Right cardiac atrium (tissue), 5 donors: ENCODE results near the gene H6PD. TPM values are rescaled to one million over a fixed set of nuclear protein-coding genes. Genes with fewer than 3 reads are reported as not detected.

Experiments
- ATAC-seq, 2 donors: fragments of 200-7000 bp; cut with Tn5 transposase; one replicate each; pipeline versions ENCODE4 v1.8.0 to v1.9.1; 2020; ENCODE audit warnings: moderate library complexity in 2 of 2, mild to moderate bottlenecking in 1 of 2
- DNase-seq, 3 donors: peaks; one replicate each; pipeline ENCODE4 v3.0.0-alpha.2; 2020
- H3K27ac ChIP-seq: one replicate; pipeline ENCODE4 v1.5.1; 2013; ENCODE audit warnings: mild to moderate bottlenecking, low read length, control low read depth, moderate library complexity
- H3K27me3 ChIP-seq: one replicate; pipeline ENCODE4 v1.6.1; 2013; ENCODE audit not compliant: control insufficient read depth, insufficient read depth
- H3K4me1 ChIP-seq: one replicate; pipeline ENCODE4 v1.6.1; 2013; ENCODE audit warnings: low read length; ENCODE audit not compliant: control insufficient read depth, insufficient read depth
- H3K4me3 ChIP-seq: one replicate; pipeline ENCODE4 v1.5.1; 2013; ENCODE audit warnings: low read length, control low read depth
- H3K9me3 ChIP-seq: one replicate; pipeline ENCODE4 v1.6.1; 2013; ENCODE audit warnings: low read length; ENCODE audit not compliant: control insufficient read depth
- WGBS: extraction: QIAGEN DNeasy Blood & Tissue Kit; methylation state at CpG from one replicate; pipeline ENCODE4 v1.1.7; 2013; 5-methylcytosine and 5-hydroxymethylcytosine counted together
- intact Hi-C, 4 donors: fragments of 100-400 bp; cut with DNase I; formaldehyde crosslinking; loops; one replicate each; pipeline versions ENCODE4 v1.11.0 to v1.14.0; 2022 to 2023
- polyA plus RNA-seq: library from polyadenylated mRNA; stranded (reverse); fragments of 200-250 nt; gene quantifications from one replicate; pipeline ENCODE4 v1.2.3, GENCODE V29; 2013
- total RNA-seq, 4 donors: library from RNA; stranded (reverse); fragmentation: NEBNext Ultra II Directional; extraction: Animal tissue kit (Norgen Biotek cat#: 25700); gene quantifications; one replicate each; pipeline ENCODE4 v1.2.1, GENCODE V29; 2021
- donor health status: healthy with polysubstance abuse.
- donor health status: DM: no; HTN: yes; CAD: no.
- donor health status: DM: no; HTN: no; CAD: no.
- donor health status: DM: no; HTN: yes; CAD: no; lungs with severe emphysema.
- donor health status: DM: yes; HTN: yes; CAD: no.

Gene H6PD
- total and polyA plus RNA-seq, 5 donors, result 27.0 to 39.8 (median 33.5) TPM

DNA sequence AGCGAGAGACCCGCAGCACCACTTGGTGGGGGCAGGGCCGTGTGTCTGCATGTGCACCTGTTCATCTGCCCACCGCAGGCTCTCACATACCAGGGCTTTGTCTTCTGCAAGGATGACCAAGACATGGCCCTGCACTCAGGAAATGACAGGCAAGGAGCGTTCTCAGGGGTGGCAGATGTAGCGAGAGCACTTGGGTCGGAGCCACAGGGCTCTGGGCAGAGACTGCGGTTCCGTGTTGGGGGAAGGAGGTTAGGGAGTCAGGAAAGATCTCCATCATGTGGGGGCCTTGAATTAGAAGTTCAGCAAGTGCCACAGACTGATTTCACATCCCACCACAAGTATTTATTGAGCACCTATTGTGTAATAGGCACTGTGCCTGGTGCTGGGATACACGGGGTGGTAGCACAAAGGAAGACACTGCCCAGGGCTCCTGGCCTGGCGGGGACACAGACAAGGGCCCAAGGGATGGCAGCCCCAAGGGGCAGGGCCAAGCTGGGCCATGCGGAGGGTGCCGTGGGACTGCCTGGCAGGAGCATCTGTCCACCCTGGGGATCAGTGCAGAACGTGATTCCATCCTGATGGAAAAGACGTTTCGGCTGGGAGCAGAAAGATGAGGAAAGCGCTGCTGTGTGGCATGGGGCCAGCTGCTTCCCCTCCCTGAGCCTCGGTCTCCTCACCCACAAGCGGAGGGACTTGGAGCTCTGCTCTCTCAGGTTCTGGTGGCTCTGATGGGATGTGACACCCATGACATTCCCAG, 46.7 kb downstream of the H6PD start:
- H3K27me3 ChIP-seq, result no peaks in the 10 kb centered on the region
- ATAC-seq (no peak), DNase-seq (peak in 1 of 3 donors; percentile 69)
- 70% methylated on average over 19 of the region's 19 CpGs for WGBS
- intact Hi-C loops, result loop anchor here in 1 of 4 donors (10.0 kb wide), 1 partner anchor 174 kb away; no protein-coding TSS in a partner anchor
- no peaks in the 10 kb centered on the region for H3K4me1 ChIP-seq
- H3K4me3 ChIP-seq, result no peak overlapping the region
- no peak overlapping the region for H3K27ac ChIP-seq
- H3K9me3 ChIP-seq, result no peaks in the 10 kb centered on the region

GRCh38 chr1:9281908-9282695, 47.5 kb downstream of the H6PD start:
- H3K27ac ChIP-seq, result no peak overlapping the region
- intact Hi-C loops, result loop anchor here in 1 of 4 donors (10.0 kb wide), 1 partner anchor 173 kb away; no protein-coding TSS in a partner anchor

DNA sequence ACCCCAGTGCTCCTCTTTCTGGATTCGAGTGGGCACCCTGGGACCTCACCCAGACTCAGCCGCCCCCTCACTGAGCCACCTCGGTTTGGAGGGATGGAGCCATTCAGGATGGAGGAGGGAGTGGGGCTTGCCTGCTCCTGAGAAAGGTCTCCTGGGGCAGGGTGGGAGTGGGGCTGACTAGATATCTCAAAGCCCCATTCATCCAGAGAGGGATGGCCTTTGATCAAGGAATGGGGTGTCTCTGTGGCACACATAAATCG, 48.1 kb downstream of the H6PD start:
- 65% methylated on average over 4 of the region's 4 CpGs for WGBS
- H3K27me3 ChIP-seq, result no peaks in the 10 kb centered on the region
- ATAC-seq (no peak), DNase-seq (peak in 1 of 3 donors; percentile 31)
- no peak overlapping the region for H3K4me3 ChIP-seq
- H3K9me3 ChIP-seq, result no peaks in the 10 kb centered on the region
- H3K4me1 ChIP-seq, result no peaks in the 10 kb centered on the region
- H3K27ac ChIP-seq, result no peak overlapping the region
- intact Hi-C loops, result loop anchor here in 1 of 4 donors (10.0 kb wide), 1 partner anchor 172 kb away; no protein-coding TSS in a partner anchor

More at GRCh38 chr1:9281908-9282695, 47.5 kb downstream of the H6PD start:
- no peak overlapping the region for H3K4me3 ChIP-seq
- WGBS, result 53% methylated on average over 12 of the region's 12 CpGs
- H3K4me1 ChIP-seq, result no peaks in the 10 kb centered on the region
- ATAC-seq (no peak), DNase-seq (no peak)
- no peaks in the 10 kb centered on the region for H3K9me3 ChIP-seq
- no peaks in the 10 kb centered on the region for H3K27me3 ChIP-seq

GRCh38 chr1:9284061-9284460, 49.5 kb downstream of the H6PD start:
- H3K4me1 ChIP-seq, result no peaks in the 10 kb centered on the region
- no peak for DNase-seq
- WGBS, result 88% methylated on average over 2 of the region's 2 CpGs
- H3K27ac ChIP-seq, result no peak overlapping the region
- H3K9me3 ChIP-seq, result no peaks in the 10 kb centered on the region
- H3K27me3 ChIP-seq, result no peaks in the 10 kb centered on the region
- ATAC-seq, result no peak
- no peak overlapping the region for H3K4me3 ChIP-seq
- intact Hi-C loops, result loop anchor here in 1 of 4 donors (10.0 kb wide), 1 partner anchor 171 kb away; no protein-coding TSS in a partner anchor

DNA sequence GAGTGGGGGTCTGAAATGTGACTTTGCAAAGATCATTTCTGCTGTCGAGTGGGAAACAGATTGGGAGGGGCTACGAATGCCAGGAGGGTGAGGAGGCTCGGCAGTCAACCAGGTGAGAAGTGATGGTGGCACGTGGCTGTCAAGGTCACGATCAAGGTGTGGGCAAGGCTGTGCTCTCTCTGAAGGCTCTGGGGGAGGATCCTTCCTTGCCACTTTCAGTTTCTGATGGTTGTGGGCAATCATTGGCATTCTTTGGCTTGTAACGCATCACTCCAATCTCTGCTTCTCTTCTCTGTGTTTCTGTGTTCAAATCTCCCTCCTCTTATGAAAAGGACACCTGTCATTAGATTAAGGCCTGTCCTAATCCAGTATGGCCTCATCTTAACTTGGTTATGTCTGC, 52.0 kb downstream of the H6PD start:
- peaks cover under 1% of the 10 kb centered on the region for H3K4me1 ChIP-seq
- DNase-seq, result peak in 1 of 3 donors; percentile 10
- intact Hi-C loops, result loop anchor here in 2 of 4 donors (5.0 to 10.0 kb wide), 3 partner anchors 168 to 206 kb away; no protein-coding TSS in a partner anchor
- ATAC-seq, result no peak
- H3K4me3 ChIP-seq, result no peak overlapping the region
- no peaks in the 10 kb centered on the region for H3K9me3 ChIP-seq
- 79% methylated on average over 6 of the region's 6 CpGs for WGBS
- H3K27ac ChIP-seq, result no peak overlapping the region
- H3K27me3 ChIP-seq, result no peaks in the 10 kb centered on the region

DNA sequence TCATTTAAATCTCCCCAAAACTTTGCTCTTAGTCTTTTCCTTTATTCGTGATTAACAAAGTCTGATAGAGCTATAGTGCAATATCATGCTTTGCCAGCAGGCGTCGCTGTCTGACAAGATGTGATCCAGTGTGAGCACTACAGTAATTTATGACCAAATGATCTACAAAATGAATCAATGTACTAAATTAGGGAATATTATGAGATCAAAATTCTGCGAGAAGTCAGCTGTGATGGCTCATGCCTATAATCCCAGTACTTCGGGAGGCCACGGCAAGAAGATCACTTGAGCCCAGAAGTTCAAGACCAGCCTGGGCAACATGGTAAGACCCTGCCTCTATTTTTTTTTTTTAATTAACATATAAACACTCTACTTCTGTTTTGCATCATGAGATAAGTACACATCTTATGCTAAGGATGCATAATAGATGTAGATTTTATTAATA, 54.5 kb downstream of the H6PD start:
- Histone ChIP-seq H3K27me3 (no peaks in the 10 kb centered on the region), H3K4me1 (peaks cover 7% of the 10 kb centered on the region), H3K4me3 (no peak overlapping the region), H3K27ac (no peak overlapping the region), H3K9me3 (no peaks in the 10 kb centered on the region)
- no peak for ATAC-seq
- DNase-seq, result peak; percentile 61 to 87 (median 80)
- intact Hi-C loops, result loop anchor here in 3 of 4 donors (2.0 to 10.0 kb wide), 4 partner anchors 166 to 203 kb away; no protein-coding TSS in a partner anchor
- WGBS, result 46% methylated on average over 6 of the region's 6 CpGs

DNA sequence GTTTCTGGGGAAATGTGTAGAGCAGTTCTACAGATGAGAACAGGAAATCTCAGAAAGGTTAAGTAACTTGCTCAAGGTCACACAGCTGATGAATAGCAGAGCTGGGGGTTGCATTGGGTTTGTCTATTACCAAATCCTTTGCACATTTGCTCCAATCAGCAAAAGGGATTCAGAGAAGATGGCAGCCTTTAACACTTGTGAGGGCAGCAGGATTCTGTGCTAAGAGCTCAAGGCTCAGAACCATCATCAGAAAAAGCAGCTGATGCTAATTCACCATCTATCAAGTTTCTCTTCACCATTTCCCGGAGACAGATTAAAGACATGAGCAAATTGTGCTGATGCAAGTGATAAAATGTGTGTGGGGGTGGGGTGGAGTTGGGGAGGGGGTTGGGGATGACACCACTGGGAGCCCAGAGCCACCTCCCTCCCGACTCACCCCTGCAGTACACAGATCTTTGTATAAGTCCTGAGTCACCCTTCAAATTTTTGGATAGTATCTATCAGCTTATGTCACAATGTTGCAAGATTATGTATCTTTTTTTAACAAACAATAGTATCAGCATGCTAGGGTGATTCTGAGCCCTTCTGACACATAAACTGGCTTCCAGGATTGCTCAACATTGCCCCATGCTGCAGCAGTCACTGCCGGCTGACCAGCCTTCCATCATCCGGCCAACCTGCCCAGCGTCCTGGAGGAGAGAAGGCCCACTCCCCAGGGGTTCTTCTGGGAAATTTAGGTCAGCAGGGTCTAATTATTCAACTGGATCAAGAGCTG, 55.3 kb downstream of the H6PD start:
- H3K9me3 ChIP-seq, result no peaks in the 10 kb centered on the region

DNA sequence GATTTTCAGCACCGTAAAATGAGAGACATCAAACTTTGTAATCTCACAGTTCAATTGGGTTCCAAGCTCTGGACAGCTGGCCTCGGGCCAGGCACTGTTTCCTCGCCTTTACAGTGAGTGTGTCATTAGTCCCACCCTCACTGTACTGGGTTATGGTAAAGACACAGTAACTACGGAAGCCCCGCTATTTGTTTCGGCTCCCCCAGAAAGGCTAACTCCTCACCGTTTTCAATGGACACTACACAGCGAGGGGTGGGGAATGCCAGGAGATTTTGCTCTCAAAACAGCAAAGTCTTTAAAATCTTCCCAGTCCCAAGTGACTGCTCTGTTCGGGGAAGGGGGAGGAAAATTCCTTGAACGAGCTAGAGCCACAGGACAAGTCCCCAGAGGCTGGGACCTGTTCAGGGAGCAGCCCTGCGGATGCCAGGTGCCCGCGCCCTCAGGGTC, 57.4 kb downstream of the H6PD start:
- Histone ChIP-seq H3K4me1 (peaks cover 9% of the 10 kb centered on the region), H3K9me3 (no peaks in the 10 kb centered on the region), H3K27me3 (no peaks in the 10 kb centered on the region), H3K4me3 (peak overlapping the region; percentile 99), H3K27ac (peak overlapping the region; percentile 96)
- ATAC-seq (peak; percentile 1 to 8), DNase-seq (peak; percentile 73 to 91 (median 85))
- intact Hi-C loops, result loop anchor here in 3 of 4 donors (5.0 to 10.0 kb wide), 4 partner anchors 93 to 195 kb away; no protein-coding TSS in a partner anchor
- WGBS, result 6% methylated on average over 13 of the region's 13 CpGs

More for the DNA sequence above, 55.3 kb downstream of the H6PD start:
- Histone ChIP-seq H3K27ac (peak overlapping the region; percentile 46), H3K27me3 (no peaks in the 10 kb centered on the region), H3K4me3 (no peak overlapping the region), H3K4me1 (peaks cover 8% of the 10 kb centered on the region)
- intact Hi-C loops, result loop anchor here (2.0 to 10.0 kb wide), 7 partner anchors 95 to 202 kb away; no protein-coding TSS in a partner anchor
- 15% methylated on average over 5 of the region's 5 CpGs for WGBS
- ATAC-seq, result peak; percentile 76 to 78
- peak; percentile 82 to 85 (median 83) for DNase-seq

GRCh38 chr1:9292361-9293240, 58.0 kb downstream of the H6PD start, which contains the start of gene SPSB1:
TSS of gene SPSB1 (plus strand) at chr1:9292894. CDS start at chr1:9355892, 62,998 bp downstream.
- H3K27ac ChIP-seq, result peak within 1 kb of the TSS; percentile 96
- peak; percentile 76 to 91 (median 89) for DNase-seq
- H3K27me3 ChIP-seq, result no peaks in the 10 kb centered on the region
- peak; percentile 76 to 78 for ATAC-seq
- H3K9me3 ChIP-seq, result no peaks in the 10 kb centered on the region
- intact Hi-C loops, result loop anchor here in 3 of 4 donors (5.0 to 10.0 kb wide), 4 partner anchors 92 to 195 kb away; no protein-coding TSS in a partner anchor
- H3K4me3 ChIP-seq, result peak within 1 kb of the TSS; percentile 99
- peaks cover 14% of the 10 kb centered on the region for H3K4me1 ChIP-seq
- 1% methylated on average over 118 of the region's 119 CpGs for WGBS
